IMR-90 (cell line): ENCODE data around the gene DUSP2. TPM values are rescaled to one million over a fixed set of nuclear protein-coding genes. Genes with fewer than 3 reads are reported as not detected.

Experiments used
- ATAC-seq: fragments of 200-7000 bp; cut with Tn5 transposase; 2 replicates; pipeline ENCODE4 v1.9.1; 2020; ENCODE audit warnings: low read depth, mild to moderate bottlenecking, moderate library complexity
- BruUV-seq: library from RNA; stranded (reverse); fragments of 400-500 nt; replicated peaks from 2 replicates; lab custom pipeline; 2021; lab: Mats Ljungman, UMichigan
- CTCF ChIA-PET: fragments of 300-600 bp; formaldehyde crosslinking; extraction: SDS; loops from one replicate; lab custom pipeline; 2021; ENCODE audit warnings: antibody characterized with exemption; lab: Yijun Ruan, JAX
- POLR2A ChIA-PET: fragments of 300-600 bp; sonication (Branson Sonifier 250); formaldehyde crosslinking; loops from one replicate; lab custom pipeline; 2022; ENCODE audit warnings: antibody characterized with exemption; ENCODE audit not compliant: unreplicated experiment; lab: Charles Lee
- DNase-seq: peaks from one replicate; pipeline ENCODE4 v3.0.0; 2013
- H2AFZ ChIP-seq: replicated peaks from 2 replicates; pipeline ENCODE3; 2013; ENCODE audit warnings: low read length, mild to moderate bottlenecking; ENCODE audit not compliant: poor library complexity
- H2AK5ac ChIP-seq: 2 replicates; pipeline ENCODE4 v1.6.1; 2013; ENCODE audit warnings: low read depth, low read length, inconsistent platforms
- H2AK9ac ChIP-seq: replicated peaks from 2 replicates; pipeline ENCODE3; 2013; ENCODE audit warnings: mild to moderate bottlenecking, low read depth, low read length, moderate library complexity; ENCODE audit not compliant: poor library complexity
- H2BK120ac ChIP-seq: 2 replicates; pipeline ENCODE4 v1.6.1; 2013; ENCODE audit warnings: low read depth, low read length, inconsistent platforms
- H2BK15ac ChIP-seq: 3 replicates; pipeline ENCODE4 v1.6.1; 2013; ENCODE audit warnings: low read depth, low read length, inconsistent platforms
- H2BK20ac ChIP-seq: 2 replicates; pipeline ENCODE4 v1.6.1; 2013; ENCODE audit warnings: low read depth, mild to moderate bottlenecking, inconsistent platforms, low read length, moderate library complexity
- H2BK5ac ChIP-seq: 2 replicates; pipeline ENCODE4 v1.6.1; 2013; ENCODE audit warnings: mild to moderate bottlenecking, low read depth, low read length, inconsistent platforms; ENCODE audit not compliant: poor library complexity, severe bottlenecking
- H3K14ac ChIP-seq: replicated peaks from 2 replicates; pipeline ENCODE4 v1.6.1; 2013; ENCODE audit warnings: low read depth, low read length, inconsistent platforms
- H3K18ac ChIP-seq: 2 replicates; pipeline ENCODE4 v1.6.1; 2013; ENCODE audit warnings: low read depth, low read length, control low read depth
- H3K23ac ChIP-seq: 2 replicates; pipeline ENCODE4 v1.6.1; 2013; ENCODE audit warnings: low read depth, low read length, inconsistent platforms
- H3K27ac ChIP-seq: 2 replicates; pipeline ENCODE4 v1.5.1; 2013; ENCODE audit warnings: mild to moderate bottlenecking, control low read depth, low read length; ENCODE audit not compliant: insufficient read depth
- H3K27me3 ChIP-seq: 2 replicates; pipeline ENCODE4 v1.6.1; 2013; ENCODE audit warnings: low read length; ENCODE audit not compliant: control insufficient read depth, insufficient read depth
- H3K36me3 ChIP-seq: 2 replicates; pipeline ENCODE4 v1.6.1; 2013; ENCODE audit warnings: low read length, mixed read lengths; ENCODE audit not compliant: control insufficient read depth, insufficient read depth
- H3K4ac ChIP-seq: 2 replicates; pipeline ENCODE4 v1.6.1; 2013; ENCODE audit warnings: low read depth, low read length, inconsistent platforms
- H3K4me1 ChIP-seq: 2 replicates; pipeline ENCODE4 v1.6.1; 2013; ENCODE audit warnings: low read length, mixed read lengths; ENCODE audit not compliant: control insufficient read depth, insufficient read depth
- H3K4me2 ChIP-seq: 2 replicates; pipeline ENCODE4 v1.6.1; 2013; ENCODE audit warnings: low read depth, mild to moderate bottlenecking, control low read depth, low read length, moderate library complexity
- H3K4me3 ChIP-seq: 2 replicates; pipeline ENCODE4 v1.5.1; 2013; ENCODE audit warnings: low read depth, mild to moderate bottlenecking, control low read depth, low read length, moderate library complexity; ENCODE audit not compliant: insufficient read depth
- H3K56ac ChIP-seq: 2 replicates; pipeline ENCODE4 v1.6.1; 2013; ENCODE audit warnings: low read length, inconsistent platforms; ENCODE audit not compliant: insufficient read depth; ENCODE audit errors: extremely low read depth
- H3K79me1 ChIP-seq, 2 experiments: 2 replicates each; pipeline ENCODE4 v1.6.1; 2013; ENCODE audit warnings: low read length in 2 of 2, inconsistent platforms in 1 of 2, low read depth in 1 of 2
- H3K9ac ChIP-seq: 2 replicates; pipeline ENCODE4 v1.6.1; 2013; ENCODE audit warnings: low read depth, low read length, control low read depth
- H3K9me1 ChIP-seq: 2 replicates; pipeline ENCODE4 v1.6.1; 2013; ENCODE audit warnings: low read length, inconsistent platforms; ENCODE audit not compliant: insufficient read depth
- H3K9me3 ChIP-seq: 2 replicates; pipeline ENCODE4 v1.6.1; 2013; ENCODE audit warnings: low read length; ENCODE audit not compliant: control insufficient read depth, insufficient read depth
- H4K20me1 ChIP-seq: 2 replicates; pipeline ENCODE4 v1.6.1; 2013; ENCODE audit warnings: low read length, inconsistent platforms; ENCODE audit not compliant: insufficient read depth
- H4K5ac ChIP-seq: 2 replicates; pipeline ENCODE4 v1.6.1; 2013; ENCODE audit warnings: mild to moderate bottlenecking, low read depth, low read length, control low read depth
- H4K8ac ChIP-seq, 2 experiments: 2 replicates each; pipeline ENCODE4 v1.6.1; 2013; ENCODE audit warnings: low read depth in 2 of 2, low read length in 2 of 2, control low read depth in 1 of 2, inconsistent platforms in 1 of 2
- H4K91ac ChIP-seq: 2 replicates; pipeline ENCODE4 v1.6.1; 2013; ENCODE audit warnings: low read depth, low read length, inconsistent platforms; ENCODE audit not compliant: insufficient read depth
- RAD21 ChIP-seq: IDR thresholded peaks from 2 replicates; pipeline ENCODE4 v1.6.1; 2012; ENCODE audit warnings: low read length, improper control_type of control experiment
- USF2 ChIP-seq: fragments of 150-350 bp; IDR thresholded peaks from 2 replicates; pipeline ENCODE4 v1.6.1; 2017; ENCODE audit warnings: mild to moderate bottlenecking, antibody characterized with exemption, low read length, low read depth
- WGBS, 2 experiments: methylation state at CpG; one replicate each; pipeline versions ENCODE4 v1.1.5 to v1.1.7; 2013; ENCODE audit warnings: missing lambda C conversion rate in 2 of 2; ENCODE audit not compliant: insufficient read length in 1 of 2; ENCODE audit errors: extremely low coverage in 2 of 2; 5-methylcytosine and 5-hydroxymethylcytosine counted together
- dilution Hi-C: fragments of 300-500 bp; cut with HindIII; formaldehyde crosslinking; loops from one replicate; pipeline ENCODE4 v1.14.3; 2018; ENCODE audit warnings: low sequenced_read_pairs; ENCODE audit not compliant: unreplicated experiment
- in situ Hi-C: fragments of 300-500 bp; cut with MboI; formaldehyde crosslinking; loops from 3 replicates; pipeline ENCODE4 v1.14.3; 2019; ENCODE audit warnings: low sequenced_read_pairs, inconsistent platforms, mixed read lengths
- intact Hi-C: fragments of 100-400 bp; cut with micrococcal nuclease; formaldehyde crosslinking; loops from 2 replicates; pipeline ENCODE4 v1.10.0; 2022
- polyA plus RNA-seq, 3 experiments: library from polyadenylated mRNA; depleted of rRNA; stranded (reverse); fragments of >200 nt; gene quantifications; 2 replicates each; pipeline ENCODE4 v1.2.3, GENCODE V29; 2012; ENCODE audit warnings: low replicate concordance in 1 of 3
- total RNA-seq: library from RNA; depleted of rRNA; stranded (reverse); fragments of >200 nt; gene quantifications from 2 replicates; pipeline ENCODE4 v1.2.3, GENCODE V29; 2012

The DUSP2 gene
- total and polyA plus RNA-seq, 2 of the 4 experiments (the other 2 are of a cell fraction): 1.8 to 3.8 TPM

GRCh38 chr2:96185516-96185915 is 40.3 kb upstream of the DUSP2 start:
- Histone ChIP-seq H2BK120ac (no peak overlapping the region), H3K4me1 (peaks cover 4% of the 10 kb centered on the region; the same call in 1 of the 2 replicates), H3K27ac (no peak overlapping the region), H2AFZ (no peak overlapping the region), H3K9me3 (no peaks in the 10 kb centered on the region), H3K79me1 (peaks cover 16 to 18% of the 10 kb centered on the region in 2 experiments; a peak in 3 of 4 replicates), H3K4me3 (no peak overlapping the region), H2AK9ac (no peak overlapping the region), H3K23ac (no peak overlapping the region), H4K20me1 (peaks cover 5% of the 10 kb centered on the region; the same call in 1 of the 2 replicates), H3K18ac (no peak overlapping the region), H2BK5ac (no peak overlapping the region), H2BK15ac (no peak overlapping the region), H4K91ac (no peak overlapping the region), H3K9me1 (peaks cover 3% of the 10 kb centered on the region; the same call in 1 of the 2 replicates), H2AK5ac (no peak overlapping the region), H3K36me3 (peaks cover 35% of the 10 kb centered on the region), H3K4me2 (no peak overlapping the region), H4K8ac (no peak overlapping the region), H3K56ac (no peak overlapping the region), H3K9ac (no peak overlapping the region), H3K27me3 (no peaks in the 10 kb centered on the region), H3K14ac (no peak overlapping the region), H4K5ac (no peak overlapping the region), H2BK20ac (no peak overlapping the region), H3K4ac (no peak overlapping the region)
- no CpG with 5 or more reads among the region's 1 CpG for WGBS, 2 experiments
- ChIA-PET CTCF (interaction anchor here (1.6 kb wide), 1 partner anchor 11 kb away, joined by 5 read pairs; no protein-coding TSS in a partner anchor), POLR2A (no interaction called here)
- ATAC-seq (no peak), DNase-seq (no peak)
- intact Hi-C loops: no loop called here
- TF ChIP-seq RAD21 (no peak), USF2 (no peak)
- dilution Hi-C loops: no loop called here
- no TSS peak for BruUV-seq
- in situ Hi-C loops: no loop called here
